ENCODE data around the gene SLC25A52. TPM values are rescaled to one million over a fixed set of nuclear protein-coding genes. Genes with fewer than 3 reads are reported as not detected.
A peak's percentile ranks its signal among the peaks of the same experiment; 100 is the strongest.

SLC25A52 gene
- total and polyA plus RNA-seq, 8 donors, result 0.23 to 0.86 (median 0.46) TPM; not detected in 3

DNA sequence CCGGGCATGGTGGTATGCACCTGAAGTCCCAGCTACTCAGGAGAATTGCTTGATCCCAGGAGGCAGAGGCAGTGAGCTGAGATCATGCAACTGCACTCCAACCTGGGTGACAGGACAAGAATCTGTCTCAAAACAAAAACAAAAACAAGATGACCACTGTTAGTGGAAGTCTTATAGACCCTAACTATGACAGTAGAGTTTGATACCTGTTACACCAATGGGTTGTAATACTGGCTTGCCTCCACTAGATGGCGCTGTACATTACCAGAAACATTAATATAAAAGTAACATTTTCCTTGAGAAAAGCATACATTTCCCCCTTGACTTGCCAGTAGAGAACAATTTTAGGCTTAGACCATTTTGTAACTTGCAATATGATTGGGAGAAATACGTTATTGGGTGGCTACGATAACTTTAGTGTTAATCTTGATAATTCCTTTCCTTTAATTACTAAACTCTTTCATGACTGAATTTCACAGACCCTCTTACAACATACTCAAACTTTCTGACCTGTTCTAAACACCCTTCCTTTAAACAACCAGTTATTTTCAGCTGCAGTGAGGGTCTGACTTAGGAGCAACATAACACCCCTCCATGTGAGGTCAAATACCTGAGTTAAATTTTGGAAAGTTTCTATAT is 19.5 kb downstream of the SLC25A52 start:
- peak in 1 of 4 donors; percentile 28 for DNase-seq
- H3K9me3 ChIP-seq, result peaks cover 0 to 3% of the 10 kb centered on the region in 2 donors
- H3K36me3 ChIP-seq, result no peaks in the 10 kb centered on the region
- no peak overlapping the region for H3K4me3 ChIP-seq
- H3K27ac ChIP-seq, result no peak overlapping the region
- TF ChIP-seq, protein P1, sequence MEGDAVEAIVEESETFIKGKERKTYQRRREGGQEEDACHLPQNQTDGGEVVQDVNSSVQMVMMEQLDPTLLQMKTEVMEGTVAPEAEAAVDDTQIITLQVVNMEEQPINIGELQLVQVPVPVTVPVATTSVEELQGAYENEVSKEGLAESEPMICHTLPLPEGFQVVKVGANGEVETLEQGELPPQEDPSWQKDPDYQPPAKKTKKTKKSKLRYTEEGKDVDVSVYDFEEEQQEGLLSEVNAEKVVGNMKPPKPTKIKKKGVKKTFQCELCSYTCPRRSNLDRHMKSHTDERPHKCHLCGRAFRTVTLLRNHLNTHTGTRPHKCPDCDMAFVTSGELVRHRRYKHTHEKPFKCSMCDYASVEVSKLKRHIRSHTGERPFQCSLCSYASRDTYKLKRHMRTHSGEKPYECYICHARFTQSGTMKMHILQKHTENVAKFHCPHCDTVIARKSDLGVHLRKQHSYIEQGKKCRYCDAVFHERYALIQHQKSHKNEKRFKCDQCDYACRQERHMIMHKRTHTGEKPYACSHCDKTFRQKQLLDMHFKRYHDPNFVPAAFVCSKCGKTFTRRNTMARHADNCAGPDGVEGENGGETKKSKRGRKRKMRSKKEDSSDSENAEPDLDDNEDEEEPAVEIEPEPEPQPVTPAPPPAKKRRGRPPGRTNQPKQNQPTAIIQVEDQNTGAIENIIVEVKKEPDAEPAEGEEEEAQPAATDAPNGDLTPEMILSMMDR (IDR thresholded peaks at IDR 0.05), result peak; percentile 84 to 93
- no peaks in the 10 kb centered on the region for H3K4me1 ChIP-seq
- peak; percentile 77 for ATAC-seq
- no peaks in the 10 kb centered on the region for H3K27me3 ChIP-seq
- intact Hi-C loops (cut with DNase I), result loop anchor here in 1 of 2 donors (10.0 kb wide), 1 partner anchor 56 kb away; the partner anchor contains the start of gene B4GALT6

DNA sequence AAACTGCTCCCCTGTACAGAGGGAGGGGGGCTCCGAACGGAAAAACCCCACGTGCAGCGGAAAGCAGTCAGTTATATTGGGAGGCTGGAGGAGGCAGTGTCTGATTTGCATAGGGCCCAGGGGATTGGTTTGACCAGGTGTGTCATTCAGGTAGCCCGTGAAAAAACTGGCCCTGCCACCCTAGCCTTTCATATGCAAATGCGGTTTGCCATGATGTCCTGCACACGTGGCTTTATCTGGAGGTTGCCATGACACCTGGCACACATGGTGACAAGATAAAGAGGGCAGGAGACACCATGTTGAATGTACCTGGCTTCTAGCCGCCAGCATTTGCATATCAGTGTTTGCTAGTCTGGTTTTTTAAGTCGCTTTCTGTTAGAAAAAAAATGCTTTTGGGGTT is 20.5 kb downstream of the SLC25A52 start:
- no peak for ATAC-seq
- no peak overlapping the region for H3K4me3 ChIP-seq
- no peak overlapping the region for H3K27ac ChIP-seq
- peaks cover 0 to 3% of the 10 kb centered on the region in 2 donors for H3K9me3 ChIP-seq
- no peak for DNase-seq
- intact Hi-C loops (cut with DNase I), result loop anchor here in 1 of 2 donors (10.0 kb wide), 1 partner anchor 55 kb away; the partner anchor contains the start of gene B4GALT6
- H3K4me1 ChIP-seq, result no peaks in the 10 kb centered on the region
- H3K27me3 ChIP-seq, result no peaks in the 10 kb centered on the region
- no peaks in the 10 kb centered on the region for H3K36me3 ChIP-seq
- TF ChIP-seq, protein P1 (IDR thresholded peaks at IDR 0.05), result no peak

DNA sequence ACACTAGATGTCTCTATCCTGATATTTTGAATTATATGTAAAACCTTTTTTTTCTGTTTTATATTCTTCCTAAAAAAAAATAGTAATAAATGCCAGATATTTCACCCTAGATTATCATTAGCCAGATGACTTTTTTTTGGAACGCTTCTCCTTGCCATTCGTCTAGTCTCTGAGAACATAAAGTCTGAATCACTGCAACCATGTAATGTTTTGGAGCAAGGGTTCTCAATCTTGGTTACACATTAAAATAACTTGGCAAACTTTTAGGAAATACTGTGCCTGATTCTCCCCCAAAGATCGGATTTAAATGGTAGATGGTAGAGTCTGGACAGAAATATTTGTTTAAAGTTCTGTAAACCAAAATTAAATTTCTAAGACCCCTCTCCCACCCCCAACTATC is 21.0 kb downstream of the SLC25A52 start:
- Histone ChIP-seq H3K9me3 (peaks cover 0 to 3% of the 10 kb centered on the region in 2 donors), H3K36me3 (no peaks in the 10 kb centered on the region), H3K4me1 (no peaks in the 10 kb centered on the region), H3K4me3 (no peak overlapping the region), H3K27ac (no peak overlapping the region), H3K27me3 (no peaks in the 10 kb centered on the region)
- ATAC-seq, result no peak
- intact Hi-C loops (cut with DNase I), result loop anchor here in 1 of 2 donors (10.0 kb wide), 1 partner anchor 55 kb away; the partner anchor contains the start of gene B4GALT6
- TF ChIP-seq, protein P1 (IDR thresholded peaks at IDR 0.05), result no peak
- no peak for DNase-seq

DNA sequence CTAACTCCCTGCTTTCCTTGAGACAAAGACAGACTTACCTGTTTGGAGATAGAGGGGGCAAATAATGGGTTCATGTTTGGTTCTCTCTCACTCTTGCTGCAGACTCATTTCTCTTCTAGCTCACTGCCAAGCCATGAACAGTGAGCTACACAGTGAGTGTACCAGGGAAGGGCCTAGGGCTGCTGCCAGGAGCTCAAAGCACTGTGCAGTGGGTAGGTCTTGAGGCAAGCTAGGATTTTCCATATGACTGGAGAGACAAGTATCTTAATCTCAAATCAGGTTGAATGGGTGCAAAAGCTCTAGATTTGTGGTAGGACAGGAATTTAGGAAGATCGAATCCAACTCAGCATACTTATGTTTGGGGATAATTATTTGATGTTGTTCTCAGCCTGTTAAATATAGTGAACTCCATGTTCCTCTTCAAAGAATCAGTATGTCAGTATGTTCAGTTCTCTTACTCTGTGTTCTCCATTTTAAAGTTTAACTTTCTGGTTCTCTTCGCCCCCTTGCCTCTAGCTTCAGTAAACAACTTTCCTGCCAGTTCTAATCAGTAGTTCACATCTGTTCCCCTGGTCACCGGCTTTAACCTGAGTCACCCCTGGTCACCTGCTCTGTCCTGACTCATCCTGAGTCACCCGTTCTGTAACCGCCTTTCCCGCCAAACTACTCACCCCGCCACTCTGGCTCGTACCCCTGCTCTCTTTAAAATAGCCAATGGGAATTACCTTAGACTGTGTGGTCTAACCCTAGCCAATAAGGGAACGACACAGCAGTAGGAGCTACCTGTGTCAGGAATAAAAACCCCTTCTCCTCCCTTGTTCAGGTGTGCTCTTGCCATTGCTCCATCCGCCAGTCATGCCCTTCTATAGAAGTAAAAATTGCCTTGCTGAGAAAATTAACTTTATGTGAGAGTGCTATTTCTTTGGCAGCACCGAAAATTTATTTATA is 21.9 kb downstream of the SLC25A52 start:
- TF ChIP-seq, protein P1 (IDR thresholded peaks at IDR 0.05), result no peak
- no peak for DNase-seq
- Histone ChIP-seq H3K9me3 (peaks cover 0 to 3% of the 10 kb centered on the region in 2 donors), H3K4me3 (no peak overlapping the region), H3K27ac (no peak overlapping the region), H3K36me3 (no peaks in the 10 kb centered on the region), H3K27me3 (no peaks in the 10 kb centered on the region), H3K4me1 (no peaks in the 10 kb centered on the region)
- intact Hi-C loops (cut with DNase I), result no loop called here
- no peak for ATAC-seq

DNA sequence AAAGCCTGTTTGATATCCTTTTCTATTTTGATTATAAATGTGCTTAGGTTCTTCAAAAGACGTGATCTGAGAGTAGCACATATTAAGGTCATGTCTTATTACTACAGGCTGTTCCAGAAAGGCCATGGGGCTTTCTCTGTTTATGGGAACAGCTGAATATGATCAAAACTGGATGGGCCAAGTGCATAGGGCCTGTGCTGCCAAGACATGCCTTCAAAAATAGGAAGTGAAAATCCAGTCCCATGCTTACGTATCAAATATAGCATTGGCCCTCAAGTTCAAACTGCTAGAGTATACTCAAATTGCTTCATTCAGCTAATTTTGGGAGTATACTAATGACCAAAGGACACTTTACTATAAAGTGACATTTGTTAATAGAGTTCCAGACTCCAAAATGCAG is 24.1 kb downstream of the SLC25A52 start:
- Histone ChIP-seq H3K36me3 (no peaks in the 10 kb centered on the region), H3K4me1 (no peaks in the 10 kb centered on the region), H3K4me3 (no peak overlapping the region), H3K9me3 (peaks cover 0 to 3% of the 10 kb centered on the region in 2 donors), H3K27ac (no peak overlapping the region), H3K27me3 (no peaks in the 10 kb centered on the region)
- TF ChIP-seq, protein P1 (IDR thresholded peaks at IDR 0.05), result no peak
- intact Hi-C loops (cut with DNase I), result no loop called here
- DNase-seq, result peak in 1 of 4 donors; percentile 20
- peak; percentile 47 for ATAC-seq
